HUES6 (cell line): Measurements from ENCODE around the gene ADAMTSL1.

ENCODE experiments used
- H3K27ac ChIP-seq: 2 replicates; pipeline ENCODE4 v1.7.0; 2013; ENCODE audit warnings: low read depth, mild to moderate bottlenecking, low read length, inconsistent platforms
- H3K27me3 ChIP-seq: 2 replicates; pipeline ENCODE4 v1.6.1; 2013; ENCODE audit warnings: low read length; ENCODE audit not compliant: control insufficient read depth, insufficient read depth
- H3K36me3 ChIP-seq: 2 replicates; pipeline ENCODE4 v1.6.1; 2013; ENCODE audit warnings: low read length; ENCODE audit not compliant: control insufficient read depth, insufficient read depth
- H3K4me1 ChIP-seq: 2 replicates; pipeline ENCODE4 v1.6.1; 2013; ENCODE audit warnings: low read length; ENCODE audit not compliant: control insufficient read depth, insufficient read depth
- H3K4me3 ChIP-seq: 2 replicates; pipeline ENCODE4 v1.5.1; 2013; ENCODE audit warnings: low read depth, low read length
- H3K9ac ChIP-seq: one replicate; pipeline ENCODE4 v1.6.1; 2013; ENCODE audit warnings: mild to moderate bottlenecking, low read length
- H3K9me3 ChIP-seq: 2 replicates; pipeline ENCODE4 v1.6.1; 2013; ENCODE audit warnings: low read depth, low read length; ENCODE audit not compliant: control insufficient read depth, insufficient read depth

ADAMTSL1 gene

DNA sequence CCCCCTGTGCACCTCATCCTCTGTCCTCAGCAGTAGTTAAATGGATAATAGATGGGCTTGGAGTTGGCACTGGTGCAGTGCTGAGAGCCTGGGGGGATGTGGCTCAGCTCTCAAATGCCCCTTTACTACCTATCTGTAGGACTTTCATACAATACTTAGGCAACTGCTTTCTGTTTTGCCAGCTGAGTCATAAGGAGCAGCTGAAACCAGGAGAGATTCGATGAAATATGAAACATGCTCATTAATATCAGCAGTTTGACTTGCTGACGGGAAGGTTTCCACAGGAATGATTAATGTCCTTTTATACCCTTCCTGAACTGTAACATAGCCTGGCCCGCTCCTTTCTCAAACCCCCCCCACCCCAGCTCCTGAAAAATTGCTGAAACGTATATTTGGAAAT lies 416.4 kb downstream of the ADAMTSL1 start:
- H3K36me3 ChIP-seq = no peaks in the 10 kb centered on the region
- peaks cover 6% of the 10 kb centered on the region; the same call in 1 of the 2 replicates for H3K4me1 ChIP-seq
- H3K27me3 ChIP-seq = no peaks in the 10 kb centered on the region
- H3K27ac ChIP-seq = no peak overlapping the region
- peaks cover 7% of the 10 kb centered on the region; the same call in 1 of the 2 replicates for H3K9me3 ChIP-seq
- H3K4me3 ChIP-seq = no peak overlapping the region
- H3K9ac ChIP-seq = no peak overlapping the region

DNA sequence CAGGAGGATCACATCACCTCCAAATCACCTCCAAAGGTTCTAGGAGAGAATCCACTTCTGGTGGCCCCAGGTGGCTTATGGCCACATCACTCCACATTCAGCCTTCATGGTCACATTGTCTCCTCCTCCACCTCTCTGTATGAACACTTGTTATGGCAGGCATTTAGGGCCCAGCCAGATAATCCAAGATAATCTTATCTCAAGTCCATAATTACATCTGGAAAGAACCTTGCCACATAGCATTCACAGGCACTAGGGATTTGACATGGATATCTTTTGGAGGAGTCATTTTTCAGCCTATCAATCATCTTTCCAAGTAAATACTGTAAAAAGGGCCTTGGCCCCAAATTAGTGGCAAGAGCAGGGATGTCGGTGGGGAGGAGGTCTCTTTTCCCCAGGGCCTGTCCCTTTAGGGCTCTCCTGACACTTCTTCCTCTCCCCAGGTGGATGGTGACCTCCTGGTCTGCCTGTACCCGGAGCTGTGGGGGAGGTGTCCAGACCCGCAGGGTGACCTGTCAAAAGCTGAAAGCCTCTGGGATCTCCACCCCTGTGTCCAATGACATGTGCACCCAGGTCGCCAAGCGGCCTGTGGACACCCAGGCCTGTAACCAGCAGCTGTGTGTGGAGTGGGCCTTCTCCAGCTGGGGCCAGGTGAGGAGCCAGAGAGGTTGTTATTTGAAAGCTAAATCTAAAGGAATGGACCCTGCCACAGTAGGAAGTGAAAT lies 418.2 kb downstream of the ADAMTSL1 start:
- Histone ChIP-seq H3K27me3 (no peaks in the 10 kb centered on the region), H3K27ac (no peak overlapping the region), H3K36me3 (no peaks in the 10 kb centered on the region), H3K4me3 (no peak overlapping the region), H3K4me1 (peaks cover 6% of the 10 kb centered on the region; the same call in 1 of the 2 replicates), H3K9me3 (peaks cover 25% of the 10 kb centered on the region), H3K9ac (no peak overlapping the region)

DNA sequence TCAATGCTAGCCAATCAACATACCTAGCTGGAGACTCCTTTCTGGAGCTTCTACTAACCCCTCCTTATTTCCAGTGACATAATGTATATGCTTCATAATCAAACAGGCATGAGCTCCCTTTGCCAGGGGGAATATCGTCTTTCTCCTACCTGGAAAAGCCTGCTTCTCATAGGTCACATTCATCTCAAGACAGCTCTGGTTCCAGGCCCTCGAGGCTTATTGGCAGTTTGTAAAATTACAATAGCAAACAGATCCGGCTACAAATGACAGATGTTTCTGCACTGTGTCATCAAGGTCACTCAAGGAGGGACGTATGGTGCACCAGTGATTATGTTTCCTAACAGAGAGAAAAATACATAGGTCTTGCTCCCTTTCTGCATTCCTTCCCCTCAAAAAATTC lies 419.1 kb downstream of the ADAMTSL1 start:
- H3K4me3 ChIP-seq = no peak overlapping the region
- H3K4me1 ChIP-seq = peaks cover 6% of the 10 kb centered on the region; the same call in 1 of the 2 replicates
- no peak overlapping the region for H3K27ac ChIP-seq
- H3K36me3 ChIP-seq = no peaks in the 10 kb centered on the region
- no peak overlapping the region for H3K9ac ChIP-seq
- peaks cover 29% of the 10 kb centered on the region for H3K9me3 ChIP-seq
- H3K27me3 ChIP-seq = no peaks in the 10 kb centered on the region

DNA sequence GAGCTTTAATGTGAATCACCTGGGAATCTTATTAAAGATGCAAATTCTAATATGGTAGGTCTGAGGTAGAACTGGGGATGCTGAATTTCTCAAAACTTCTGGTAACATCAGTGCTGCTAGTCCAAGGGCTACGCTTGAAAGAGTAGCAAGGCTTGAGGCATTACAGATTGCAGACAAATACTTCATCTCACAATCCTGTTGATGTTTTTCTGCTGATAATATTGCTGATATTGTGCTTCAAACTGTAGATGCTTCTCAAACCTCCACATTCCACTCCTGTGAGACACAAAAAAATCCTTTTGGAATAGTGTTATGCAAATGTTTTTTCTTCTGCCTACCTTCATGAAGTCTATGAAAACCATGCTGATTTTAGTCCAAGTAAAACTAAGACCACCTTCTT lies 419.5 kb downstream of the ADAMTSL1 start:
- Histone ChIP-seq H3K4me3 (no peak overlapping the region), H3K9me3 (peaks cover 29% of the 10 kb centered on the region), H3K4me1 (peaks cover 6% of the 10 kb centered on the region; the same call in 1 of the 2 replicates), H3K27ac (no peak overlapping the region), H3K27me3 (no peaks in the 10 kb centered on the region), H3K36me3 (no peaks in the 10 kb centered on the region), H3K9ac (no peak overlapping the region)

DNA sequence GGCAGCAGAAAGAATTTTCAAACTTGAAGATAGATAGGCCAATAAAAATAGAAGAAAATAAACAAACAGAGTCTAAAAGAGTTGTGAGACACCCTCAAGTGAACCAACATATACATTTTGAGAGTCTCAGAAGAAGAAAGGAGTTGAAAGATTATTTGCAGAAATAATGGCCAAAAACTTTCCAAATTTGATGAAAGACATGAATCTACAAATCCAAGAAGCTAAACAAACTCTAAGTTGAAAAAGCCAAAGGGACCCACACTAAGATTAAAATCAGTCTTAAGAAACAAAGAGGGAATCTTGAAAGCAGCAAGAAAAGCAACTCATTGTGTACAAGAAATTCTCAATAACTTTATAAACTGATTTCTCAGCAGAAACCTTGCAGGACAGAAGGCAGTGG lies 422.1 kb downstream of the ADAMTSL1 start:
- H3K4me3 ChIP-seq = no peak overlapping the region
- peaks cover 5% of the 10 kb centered on the region; the same call in 1 of the 2 replicates for H3K4me1 ChIP-seq
- no peaks in the 10 kb centered on the region for H3K27me3 ChIP-seq
- H3K9me3 ChIP-seq = peaks cover 29% of the 10 kb centered on the region
- no peak overlapping the region for H3K27ac ChIP-seq
- H3K36me3 ChIP-seq = no peaks in the 10 kb centered on the region
- no peak overlapping the region for H3K9ac ChIP-seq

DNA sequence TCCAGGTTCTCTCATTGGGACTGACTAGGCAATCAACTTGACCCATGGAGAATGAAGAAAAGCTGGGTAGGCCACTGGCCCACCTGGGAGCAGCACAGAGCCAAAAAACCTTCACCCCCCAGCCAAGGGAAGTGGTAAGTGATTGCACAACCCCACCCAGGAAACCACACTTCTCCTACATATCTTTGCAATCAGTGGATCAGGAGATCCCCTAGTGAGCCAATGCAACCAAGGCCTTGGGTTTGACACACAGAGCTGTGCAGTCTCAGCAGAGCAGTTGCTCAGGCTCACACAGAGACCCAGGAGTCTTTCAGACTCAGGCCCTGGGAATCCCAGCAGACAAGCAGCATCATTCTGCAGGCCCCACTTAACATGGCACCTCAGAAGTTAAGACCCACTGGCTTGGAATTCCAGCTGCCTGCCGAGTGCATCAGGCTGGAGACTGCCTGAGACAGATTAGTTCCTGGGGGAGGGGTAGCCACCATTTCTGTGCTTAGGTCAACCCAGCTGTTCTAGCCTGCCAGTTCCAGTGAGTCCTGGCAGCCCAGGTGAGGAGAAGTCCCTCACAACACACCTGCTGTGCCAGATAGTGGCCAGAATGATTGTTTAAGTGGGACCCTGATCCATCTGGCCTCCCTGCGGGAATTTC lies 422.7 kb downstream of the ADAMTSL1 start:
- Histone ChIP-seq H3K36me3 (no peaks in the 10 kb centered on the region), H3K9ac (no peak overlapping the region), H3K27me3 (no peaks in the 10 kb centered on the region), H3K4me1 (no peaks in the 10 kb centered on the region), H3K4me3 (no peak overlapping the region), H3K9me3 (peaks cover 29% of the 10 kb centered on the region), H3K27ac (no peak overlapping the region)

DNA sequence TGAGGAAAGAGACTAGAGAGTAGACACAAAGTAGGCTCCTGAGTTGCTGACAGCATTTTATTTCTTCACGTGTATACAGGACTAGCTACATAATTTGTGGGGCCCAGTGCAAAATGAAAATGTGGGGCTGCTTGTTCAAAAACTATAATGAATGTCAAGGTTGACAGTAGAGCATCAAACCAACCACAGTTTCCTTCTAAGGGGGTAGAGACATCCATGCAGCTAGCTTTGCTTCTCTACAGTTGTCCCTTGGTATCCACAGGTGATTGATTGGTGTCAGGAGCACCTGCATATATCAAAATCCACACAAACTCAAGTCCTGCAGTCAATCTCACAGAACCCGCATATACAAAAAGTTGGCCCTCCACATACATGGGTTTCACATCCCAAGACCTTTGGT lies 429.5 kb downstream of the ADAMTSL1 start:
- H3K36me3 ChIP-seq = no peaks in the 10 kb centered on the region
- H3K27ac ChIP-seq = no peak overlapping the region
- no peak overlapping the region for H3K4me3 ChIP-seq
- no peaks in the 10 kb centered on the region for H3K27me3 ChIP-seq
- no peaks in the 10 kb centered on the region; the same call in 1 of the 2 replicates for H3K4me1 ChIP-seq
- H3K9me3 ChIP-seq = no peaks in the 10 kb centered on the region
- no peak overlapping the region for H3K9ac ChIP-seq

DNA sequence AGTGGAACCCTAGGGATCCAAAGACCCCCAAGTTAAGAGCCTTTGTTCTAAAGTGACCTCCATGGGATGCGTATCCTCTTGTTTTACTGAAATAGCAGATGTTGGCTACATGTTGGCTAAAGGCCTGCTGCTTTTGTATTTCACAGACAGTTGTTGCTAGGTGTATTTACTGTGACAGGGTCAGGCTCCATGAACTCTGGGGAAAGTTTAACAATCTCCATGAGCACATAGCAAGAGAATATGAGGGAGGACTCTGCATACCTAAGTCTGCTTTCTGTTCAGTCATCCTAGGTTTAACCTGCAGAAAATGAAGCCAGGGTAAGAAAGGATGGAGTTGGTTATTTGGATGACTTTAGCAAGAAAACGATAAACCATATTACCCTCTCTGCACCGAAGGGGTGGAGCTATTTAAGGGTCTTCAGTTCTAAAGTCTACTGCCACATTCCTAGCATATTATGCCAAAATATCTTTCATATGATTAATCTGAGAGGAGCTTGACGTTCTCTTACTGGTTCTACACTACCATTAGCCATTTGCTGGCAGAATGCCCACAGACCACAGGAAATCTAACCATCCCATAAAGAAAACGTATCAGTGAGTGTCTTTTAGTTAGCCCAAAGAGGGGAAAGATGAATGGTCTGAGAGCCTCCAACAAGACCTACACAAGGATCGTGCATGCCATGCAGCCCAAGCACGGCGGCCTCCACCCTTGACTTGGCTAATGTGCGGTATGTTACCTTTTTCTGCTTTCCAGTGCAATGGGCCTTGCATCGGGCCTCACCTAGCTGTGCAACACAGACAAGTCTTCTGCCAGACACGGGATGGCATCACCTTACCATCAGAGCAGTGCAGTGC lies 431.3 kb downstream of the ADAMTSL1 start:
- Histone ChIP-seq H3K36me3 (no peaks in the 10 kb centered on the region), H3K9ac (no peak overlapping the region), H3K4me1 (peaks cover 6% of the 10 kb centered on the region; the same call in 1 of the 2 replicates), H3K27me3 (no peaks in the 10 kb centered on the region), H3K4me3 (no peak overlapping the region), H3K27ac (no peak overlapping the region), H3K9me3 (no peaks in the 10 kb centered on the region)

DNA sequence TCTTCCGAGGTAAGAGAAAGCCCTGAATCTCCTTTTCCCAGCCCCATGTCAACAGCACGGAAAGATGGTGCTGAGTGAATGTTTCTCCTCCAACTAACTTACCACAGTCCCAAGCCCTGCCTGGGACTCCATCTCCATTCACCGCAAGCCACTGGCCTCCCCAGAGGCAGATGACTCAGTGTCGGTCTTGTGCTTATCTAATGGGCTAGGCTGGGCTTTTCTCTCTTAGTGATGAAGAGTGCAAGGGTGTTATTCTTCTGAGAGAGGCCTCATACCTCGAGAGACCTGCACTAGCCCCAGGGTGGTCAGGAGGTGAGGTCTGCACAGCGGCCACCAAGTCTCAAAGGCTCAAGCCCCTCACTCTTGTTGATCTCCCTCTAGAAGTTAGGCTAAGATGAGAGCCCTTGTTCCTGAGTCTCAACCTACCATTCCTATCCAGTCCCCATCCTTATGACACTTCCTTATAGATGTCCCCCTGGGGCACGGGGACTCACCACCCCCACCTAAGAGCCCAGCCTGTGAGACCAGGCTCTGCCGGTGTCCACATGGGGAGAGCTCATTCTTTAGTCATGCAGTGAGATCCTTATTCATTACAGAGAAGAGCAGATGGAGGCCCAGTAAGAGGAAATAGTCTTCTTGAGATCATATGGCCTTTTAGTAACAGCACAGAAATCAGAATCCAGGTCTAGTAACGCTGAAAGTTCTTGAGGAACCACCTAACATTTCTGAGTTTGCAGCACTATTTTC lies 432.1 kb downstream of the ADAMTSL1 start:
- H3K4me3 ChIP-seq = no peak overlapping the region
- H3K27ac ChIP-seq = no peak overlapping the region
- H3K9ac ChIP-seq = no peak overlapping the region
- H3K36me3 ChIP-seq = no peaks in the 10 kb centered on the region
- H3K27me3 ChIP-seq = no peaks in the 10 kb centered on the region
- H3K4me1 ChIP-seq = peaks cover 8% of the 10 kb centered on the region; the same call in 1 of the 2 replicates
- no peaks in the 10 kb centered on the region for H3K9me3 ChIP-seq

DNA sequence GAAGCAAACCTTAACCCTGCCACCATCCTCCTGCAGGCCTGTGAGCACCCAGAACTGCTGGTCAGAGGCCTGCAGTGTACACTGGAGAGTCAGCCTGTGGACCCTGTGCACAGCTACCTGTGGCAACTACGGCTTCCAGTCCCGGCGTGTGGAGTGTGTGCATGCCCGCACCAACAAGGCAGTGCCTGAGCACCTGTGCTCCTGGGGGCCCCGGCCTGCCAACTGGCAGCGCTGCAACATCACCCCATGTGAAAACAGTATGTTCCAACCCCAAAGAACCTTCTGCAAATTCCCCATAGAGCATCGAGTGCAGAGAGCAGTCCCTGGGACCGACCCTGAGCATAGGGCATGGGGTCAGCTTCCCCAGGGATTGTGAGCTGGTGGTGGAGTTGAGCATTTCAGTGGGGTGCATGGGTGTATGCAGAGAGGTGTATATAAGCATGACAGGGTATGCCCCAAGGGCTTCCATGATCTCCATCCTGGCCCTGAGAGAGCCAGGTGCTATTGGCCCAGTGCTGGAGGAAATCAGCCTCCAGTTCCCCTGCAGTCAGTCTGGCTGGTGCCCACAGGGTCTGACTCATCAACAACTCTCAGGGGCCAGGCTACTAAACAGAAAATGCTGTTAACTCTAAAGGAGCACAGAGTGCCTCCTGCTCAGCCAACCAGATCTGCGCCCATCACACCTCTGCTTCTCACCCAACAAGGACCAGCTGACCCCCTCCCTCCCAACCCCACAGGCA lies 432.9 kb downstream of the ADAMTSL1 start:
- no peak overlapping the region for H3K4me3 ChIP-seq
- peaks cover 16% of the 10 kb centered on the region for H3K4me1 ChIP-seq
- H3K27ac ChIP-seq = no peak overlapping the region
- H3K27me3 ChIP-seq = no peaks in the 10 kb centered on the region
- H3K36me3 ChIP-seq = no peaks in the 10 kb centered on the region
- H3K9me3 ChIP-seq = no peaks in the 10 kb centered on the region
- H3K9ac ChIP-seq = no peak overlapping the region
